GM21825 (cell line): ENCODE data around the gene MUL1.

Source experiments
- ATAC-seq: cut with Tn5 transposase; IDR thresholded peaks from one replicate; pipeline ENCODE4 v1.9.1; 2021; ENCODE audit warnings: mild to moderate bottlenecking, moderate library complexity; ENCODE audit not compliant: unreplicated experiment

MUL1 gene

GRCh38 chr1:20486457-20487235 is 21.3 kb downstream of the MUL1 start:
- no peak for ATAC-seq

DNA sequence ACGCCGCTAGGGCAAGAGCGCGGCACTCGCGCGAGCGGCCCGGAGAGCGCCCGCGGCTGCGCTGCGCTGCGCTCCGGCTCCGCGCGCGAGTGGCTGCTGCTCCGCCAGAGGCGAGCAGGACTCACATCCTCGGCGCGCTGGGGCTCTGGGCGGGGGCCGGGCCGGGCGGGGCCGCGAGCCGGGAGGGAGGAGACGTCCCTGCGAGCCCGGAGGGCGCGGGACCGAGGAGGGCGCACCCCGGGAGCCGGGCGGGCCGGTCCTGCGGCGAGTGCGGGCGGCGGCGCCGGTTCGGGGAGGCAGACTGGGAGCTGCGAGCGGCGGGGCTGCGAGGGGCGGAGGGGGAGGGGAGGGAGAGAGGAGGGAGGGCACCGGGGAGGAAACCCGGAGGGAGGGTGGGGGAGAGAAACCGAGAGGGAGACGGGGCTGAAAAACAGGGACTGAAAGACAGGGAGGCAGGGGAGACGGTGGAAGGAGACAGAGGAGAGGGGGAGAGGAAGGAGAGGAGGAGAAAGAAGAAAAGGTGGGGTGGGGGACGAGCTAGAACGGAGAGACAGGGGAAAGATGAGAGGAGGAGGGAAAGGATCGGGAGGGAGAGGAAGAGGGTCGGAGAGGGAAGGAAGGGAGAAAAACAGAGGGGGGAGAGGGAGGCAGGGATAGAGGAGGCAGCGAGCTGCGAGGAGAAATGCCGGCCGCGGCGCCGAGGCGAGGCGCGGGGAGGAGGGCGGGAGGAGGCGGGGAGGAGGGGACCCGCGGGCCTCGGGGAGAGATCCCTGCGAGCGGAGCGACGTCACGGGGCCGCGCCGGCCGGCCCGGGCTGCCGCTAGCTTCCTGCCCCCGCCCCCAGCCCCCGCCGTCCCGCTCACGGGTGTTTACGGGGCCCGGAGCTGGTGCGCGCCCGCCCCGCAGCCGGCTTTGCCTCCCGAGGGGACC is 22.2 kb downstream of the MUL1 start, which contains the start of gene CAMK2N1:
Gene CAMK2N1 (minus strand): TSS at position 684 of the 930 bp plus-strand sequence. CDS start 831 bp downstream, outside the sequence.
- no peak for ATAC-seq

DNA sequence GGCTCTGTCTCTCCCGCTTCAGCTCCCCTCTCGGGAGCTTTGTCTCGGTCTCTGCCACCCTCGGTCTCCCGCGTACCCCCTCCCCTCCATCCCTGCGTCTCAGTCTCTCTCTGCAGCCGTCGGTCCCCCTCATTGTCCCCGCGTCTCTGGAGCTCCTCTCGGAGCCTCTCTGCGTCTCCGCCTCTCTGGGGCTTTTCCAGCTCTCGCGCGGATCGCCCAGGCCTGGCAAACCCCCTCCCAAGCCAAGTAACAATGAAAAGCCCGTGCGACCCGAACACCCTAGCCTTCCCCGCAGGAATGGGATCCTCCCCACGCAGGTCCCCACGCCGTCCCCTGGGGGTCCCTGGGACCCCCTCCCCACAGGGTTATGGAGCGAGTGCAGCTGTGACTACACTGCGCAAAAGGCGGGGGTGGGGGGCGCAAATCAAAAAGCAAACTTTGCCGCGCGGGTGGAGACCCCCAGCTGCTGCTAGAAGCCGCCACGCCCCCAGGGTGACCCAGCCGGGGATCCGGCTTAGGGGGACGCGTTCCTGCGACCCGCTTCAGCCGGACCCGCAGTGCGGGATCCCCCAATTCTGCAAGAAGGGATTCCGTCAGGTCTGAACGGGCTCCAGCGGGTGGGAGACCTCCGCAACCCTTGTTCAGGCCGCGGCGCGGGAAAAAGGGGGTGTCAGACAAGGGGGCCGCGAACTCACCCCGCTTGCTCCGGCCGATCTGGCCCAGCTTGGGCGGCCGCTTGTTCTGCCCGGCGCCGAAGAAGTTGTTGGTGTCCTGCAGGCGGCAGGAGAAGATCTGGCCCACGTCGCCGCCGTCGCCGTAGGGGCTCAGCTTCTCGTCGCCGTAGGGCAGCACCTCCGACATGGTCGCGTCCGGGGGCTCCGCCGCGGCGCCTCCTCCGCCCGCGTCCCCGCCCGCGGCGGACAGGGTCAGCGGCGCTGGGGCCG is 23.2 kb downstream of the MUL1 start:
- ATAC-seq = no peak

DNA sequence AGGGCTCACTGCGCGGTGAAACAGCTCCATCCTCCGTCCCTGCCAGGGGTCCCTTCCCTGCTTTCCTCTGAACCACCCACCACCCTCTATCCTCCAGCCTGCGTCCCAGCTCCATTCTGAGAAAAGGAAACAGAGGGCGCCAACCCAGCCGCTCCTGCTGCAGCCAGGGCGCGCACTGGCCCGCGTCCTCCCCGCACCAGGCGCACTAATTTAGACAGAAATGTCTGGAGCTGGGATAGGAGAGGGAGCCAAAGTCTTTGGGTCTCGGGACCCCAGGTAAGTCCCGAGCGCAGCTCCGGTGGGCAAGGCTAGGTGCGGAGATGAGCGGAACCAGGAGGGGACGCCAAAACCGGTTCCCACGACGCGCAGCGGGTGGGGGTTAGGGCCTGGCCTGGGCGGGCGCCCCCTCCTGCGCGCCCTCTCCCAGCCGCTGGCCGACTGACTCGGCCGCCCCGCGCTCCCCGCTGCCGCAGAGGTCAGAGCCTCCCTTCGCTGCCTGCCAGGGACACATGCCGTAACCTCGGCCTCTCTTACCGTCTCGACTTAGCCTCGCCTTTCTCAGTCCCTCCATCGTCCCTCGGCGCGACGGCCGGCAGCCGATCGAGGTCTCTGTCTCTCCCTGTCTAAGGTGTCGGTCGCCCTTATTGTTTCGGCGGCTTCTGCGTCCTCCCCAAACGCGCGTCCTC is 24.0 kb downstream of the MUL1 start:
- no peak for ATAC-seq

- ATAC-seq = no peak
These were observed 24.7 kb downstream of the MUL1 start for GRCh38 chr1:20483098-20483832.

DNA sequence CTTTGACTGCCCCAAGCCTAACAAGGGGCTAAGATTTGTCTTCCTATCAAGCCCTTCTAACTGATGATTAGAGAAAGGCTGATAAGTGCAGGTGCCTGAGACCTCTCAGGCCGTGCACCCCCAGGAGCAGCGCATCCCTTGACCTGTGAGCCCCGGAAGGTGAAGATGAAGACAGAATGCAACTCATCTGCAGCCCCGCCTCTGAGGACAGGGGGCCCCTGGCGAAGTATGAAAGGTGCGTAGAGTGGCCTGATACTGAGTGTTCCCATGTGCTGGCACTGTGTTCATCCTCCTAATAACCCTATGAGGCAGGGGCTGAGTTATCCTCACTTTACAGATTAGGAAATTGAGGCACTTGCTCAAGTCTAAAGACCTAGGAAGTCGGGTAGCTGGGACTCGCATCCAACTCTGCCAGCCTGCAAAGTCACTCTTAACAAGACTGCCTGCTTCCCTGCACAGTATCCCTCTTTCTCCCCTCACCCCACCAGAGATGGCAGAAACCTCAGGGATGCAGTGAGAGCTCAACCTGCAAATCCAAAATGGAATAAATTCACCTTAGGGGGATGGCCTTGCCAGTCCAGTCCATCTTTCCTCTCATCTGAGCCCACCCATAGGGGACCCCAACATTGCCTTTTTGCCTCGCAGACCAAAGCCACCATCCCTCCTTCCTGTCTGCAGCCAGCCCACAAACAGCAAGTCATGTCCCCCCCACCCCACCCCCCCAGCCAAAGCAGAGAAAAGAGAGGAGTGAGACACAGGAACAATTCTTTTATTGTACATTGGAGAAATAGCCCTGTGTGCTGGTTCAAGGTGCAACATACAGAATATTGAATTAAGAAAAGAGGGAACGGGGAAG is 26.1 kb downstream of the MUL1 start:
- no peak for ATAC-seq

GRCh38 chr1:20480951-20481617 is 26.9 kb downstream of the MUL1 start:
- no peak for ATAC-seq

- no peak for ATAC-seq
These were observed 27.6 kb downstream of the MUL1 start for GRCh38 chr1:20480243-20480944.

DNA sequence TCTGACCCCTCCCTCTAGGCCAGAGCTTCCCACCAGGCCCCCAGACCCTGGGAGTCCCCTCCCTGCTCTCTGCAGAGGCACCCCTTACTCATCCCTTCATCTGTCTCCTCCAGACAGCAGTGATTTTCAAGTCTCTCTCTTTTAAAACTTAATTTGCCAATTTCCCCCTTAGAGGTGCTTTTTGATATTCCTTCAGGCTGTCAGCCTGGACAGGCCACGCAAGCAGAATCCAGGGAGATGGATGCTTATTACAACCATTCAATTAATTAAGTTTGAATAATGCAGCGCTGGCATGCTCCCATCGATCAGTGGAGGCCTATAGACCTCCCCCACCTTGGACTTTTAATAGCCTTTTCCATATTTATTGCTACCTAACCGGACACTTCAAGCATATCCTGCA is 28.1 kb downstream of the MUL1 start:
- no peak for ATAC-seq

DNA sequence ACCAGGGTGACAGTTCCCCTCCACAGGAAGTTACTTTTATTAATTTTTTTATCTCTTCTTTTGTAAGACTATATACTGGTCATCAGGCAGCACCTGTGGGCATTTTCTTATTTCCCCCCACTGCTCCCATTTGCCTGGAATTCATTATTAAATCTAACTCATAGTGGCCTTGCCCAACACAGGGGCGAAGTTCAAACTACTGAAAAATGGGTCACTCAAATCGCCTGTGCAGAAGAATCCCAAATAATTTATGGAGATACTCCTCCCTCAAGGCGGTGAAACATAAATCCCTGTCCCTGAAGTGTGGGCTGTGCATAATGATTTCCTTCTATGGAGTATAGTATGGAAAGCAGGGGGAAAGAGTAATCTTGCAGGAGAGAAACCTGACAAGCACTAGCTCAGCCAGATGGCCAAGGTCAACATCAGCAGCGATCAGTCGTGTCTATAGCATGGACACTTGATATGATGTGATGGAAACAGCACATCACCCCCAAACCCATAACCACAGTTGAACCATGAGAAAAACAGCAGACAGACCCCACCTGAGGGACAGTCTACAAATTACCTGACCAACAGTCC is 29.8 kb downstream of the MUL1 start:
- ATAC-seq = no peak

GRCh38 chr1:20477348-20478056 is 30.4 kb downstream of the MUL1 start:
- ATAC-seq = no peak

GRCh38 chr1:20476265-20477038 is 31.5 kb downstream of the MUL1 start:
- ATAC-seq = no peak

GRCh38 chr1:20474996-20475395 is 33.0 kb downstream of the MUL1 start:
- no peak for ATAC-seq

DNA sequence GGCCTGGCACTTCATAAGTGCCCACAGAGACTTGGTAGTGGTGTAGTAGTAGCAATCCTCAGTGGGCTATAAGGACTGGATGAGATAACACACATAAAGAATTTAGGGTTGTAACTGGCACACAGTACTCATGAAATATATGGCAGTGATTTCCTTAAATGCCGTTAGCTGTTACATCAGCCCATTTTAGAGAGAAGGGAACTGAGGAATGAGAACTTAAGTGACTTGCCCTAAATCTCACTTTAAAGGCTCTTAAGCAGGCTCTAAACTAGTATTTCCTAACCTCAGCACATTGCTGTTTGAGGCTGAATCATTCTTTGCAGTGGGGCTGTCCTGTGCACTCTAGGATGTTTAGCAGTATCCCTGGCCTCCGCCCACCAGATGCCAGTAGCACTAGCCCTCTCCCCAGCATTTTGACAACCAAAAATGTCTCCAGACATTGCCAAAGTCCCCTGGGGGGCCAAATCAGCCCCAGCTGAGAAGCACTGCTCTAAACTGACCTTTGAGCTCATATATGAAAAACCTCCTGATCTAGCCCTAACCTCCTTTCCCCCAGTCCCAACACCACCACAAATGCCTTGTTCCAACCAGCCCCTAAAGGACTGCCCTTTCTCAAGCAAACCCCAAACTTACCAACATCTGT is 33.5 kb downstream of the MUL1 start:
- no peak for ATAC-seq

GRCh38 chr1:20473894-20474293 is 34.1 kb downstream of the MUL1 start:
- ATAC-seq = no peak
